ENCODE measurements around the gene RUNX2. TPM values are rescaled to one million over a fixed set of nuclear protein-coding genes. Genes with fewer than 3 reads are reported as not detected.

RUNX2 gene
- total and polyA plus RNA-seq, 2 of the 8 experiments (the other 6 are each of a cell fraction or from before 2014, with no cell fraction given) = 0.26 to 1.2 TPM

GRCh38 chr6:45702849-45703739 lies 375.0 kb downstream of the RUNX2 start:
- no peaks in the 10 kb centered on the region; a peak in 1 of 7 replicates for H3K4me1 ChIP-seq (replicated peaks in 1 of 4; ENCODE audit: control insufficient read depth in 3 of 4, insufficient read depth in 4 of 4, low read length in 3 of 4)
- H3K36me3 ChIP-seq (ENCODE audit: control insufficient read depth in 2 of 4, insufficient read depth in 4 of 4, low read length in 3 of 4) = no peaks in the 10 kb centered on the region
- no peak overlapping the region for H4K8ac ChIP-seq (ENCODE audit: extremely low read depth, insufficient read depth, low read length)
- H2AFZ ChIP-seq (ENCODE audit: low read length) = no peak overlapping the region
- H3K79me1 ChIP-seq (ENCODE audit: low read depth, low read length) = no peaks in the 10 kb centered on the region
- no peak overlapping the region for H3K4me2 ChIP-seq (ENCODE audit: insufficient read depth in 1 of 2, low read depth in 2 of 2, low read length in 2 of 2)
- no peak overlapping the region for H2BK20ac ChIP-seq (ENCODE audit: low read length)
- H2AK5ac ChIP-seq (ENCODE audit: low read depth, low read length) = no peak overlapping the region
- H4K5ac ChIP-seq (ENCODE audit: insufficient read length, low read depth, low read length) = no peak overlapping the region
- no peak overlapping the region for H2BK12ac ChIP-seq (ENCODE audit: low read depth, low read length)
- no peak overlapping the region for H3K27ac ChIP-seq (ENCODE audit: low read depth, low read length)
- no peak overlapping the region for H3K56ac ChIP-seq (replicated peaks; ENCODE audit: insufficient read length, low read depth, low read length)
- 83% methylated on average over 4 of the region's 4 CpGs; no CpG with 5 or more reads in 1 of the 2 experiments for WGBS, 2 experiments (ENCODE audit: extremely low coverage in 1 of 2, insufficient coverage in 1 of 2, insufficient read length in 1 of 2, insufficient replicate concordance in 2 of 2, low coverage in 1 of 2, low lambda C conversion rate in 2 of 2, missing lambda C conversion rate in 1 of 2)
- DNase-seq (ENCODE audit: low read depth in 1 of 2, low spot score in 2 of 2) (no peak), FAIRE-seq (no peak)
- H2BK120ac ChIP-seq (replicated peaks; ENCODE audit: low read depth, low read length) = no peak overlapping the region
- POLR2A ChIA-PET (ENCODE audit: partially characterized antibody) = no interaction called here
- H2BK15ac ChIP-seq (ENCODE audit: low read length) = no peak overlapping the region
- CTCF ChIA-PET (ENCODE audit: partially characterized antibody) = interaction anchor here (0.6 to 4.8 kb wide), 7 partner anchors 8 to 1043 kb away, joined by 3 to 26 read pairs (median 4); no protein-coding TSS in a partner anchor
- no peak overlapping the region for H3K18ac ChIP-seq (ENCODE audit: extremely low read depth, low read length)
- no peaks in the 10 kb centered on the region for H3K79me2 ChIP-seq (ENCODE audit: control insufficient read depth in 1 of 2, insufficient read depth in 2 of 2, low read length in 2 of 2)
- H3K27me3 ChIP-seq (replicated peaks in 1 of 4; ENCODE audit: control insufficient read depth in 3 of 4, extremely low read depth in 1 of 4, insufficient read depth in 3 of 4, low read length in 3 of 4) = no peaks in the 10 kb centered on the region
- H3K9ac ChIP-seq (replicated peaks in 1 of 4; ENCODE audit: extremely low read depth in 1 of 4, low read depth in 3 of 4, low read length in 3 of 4) = no peak overlapping the region
- H3K14ac ChIP-seq (ENCODE audit: insufficient read length) = no peak overlapping the region
- no peaks in the 10 kb centered on the region for H3K9me3 ChIP-seq (ENCODE audit: insufficient read depth in 2 of 2, low read depth in 1 of 2, low read length in 1 of 2)
- no peaks in the 10 kb centered on the region for H4K20me1 ChIP-seq (replicated peaks in 1 of 2; ENCODE audit: control insufficient read depth in 1 of 2, insufficient read depth in 2 of 2, low read length in 2 of 2)
- H4K91ac ChIP-seq (replicated peaks; ENCODE audit: insufficient read length, low read length) = no peak overlapping the region
- no peak overlapping the region for H2BK5ac ChIP-seq (ENCODE audit: low read depth, low read length)
- H3K23me2 ChIP-seq (ENCODE audit: low read depth, low read length) = no peaks in the 10 kb centered on the region
- H3K4ac ChIP-seq (replicated peaks; ENCODE audit: insufficient read length, low read depth, low read length) = no peak overlapping the region
- H3K23ac ChIP-seq (ENCODE audit: insufficient read length) = no peak overlapping the region
- H3K4me3 ChIP-seq (ENCODE audit: extremely low read depth in 1 of 4, insufficient read depth in 2 of 4, low read depth in 3 of 4, low read length in 4 of 4) = no peak overlapping the region
- TF ChIP-seq KDM1A (IDR thresholded peaks at IDR 0.05; ENCODE audit: borderline replicate concordance, low read length) (no peak), PHF8 (conservative IDR thresholded peaks at IDR 0.05; ENCODE audit: low read depth, low read length) (no peak), EZH2 (IDR thresholded peaks at IDR 0.05; ENCODE audit: low read depth, low read length, severe bottlenecking) (no peak), TBP (IDR thresholded peaks at IDR 0.05; ENCODE audit: low read depth, low read length) (no peak)
- TF ChIP-seq, protein P1, sequence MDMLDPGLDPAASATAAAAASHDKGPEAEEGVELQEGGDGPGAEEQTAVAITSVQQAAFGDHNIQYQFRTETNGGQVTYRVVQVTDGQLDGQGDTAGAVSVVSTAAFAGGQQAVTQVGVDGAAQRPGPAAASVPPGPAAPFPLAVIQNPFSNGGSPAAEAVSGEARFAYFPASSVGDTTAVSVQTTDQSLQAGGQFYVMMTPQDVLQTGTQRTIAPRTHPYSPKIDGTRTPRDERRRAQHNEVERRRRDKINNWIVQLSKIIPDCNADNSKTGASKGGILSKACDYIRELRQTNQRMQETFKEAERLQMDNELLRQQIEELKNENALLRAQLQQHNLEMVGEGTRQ (IDR thresholded peaks at IDR 0.05; ENCODE audit: low read length) = no peak

Data from H1 (cell line).